K562 (cell line): Measurements from ENCODE around the gene TMC6. TPM values are rescaled to one million over a fixed set of nuclear protein-coding genes. Genes with fewer than 3 reads are reported as not detected.

Source experiments
- CEBPB ChIP-seq: fragments of 450-650 bp; IDR thresholded peaks from 2 replicates; pipeline ENCODE4 v1.6.1; 2016; ENCODE audit warnings: missing genetic modification characterization, missing compliant biosample characterization
- CTCFL ChIP-seq: IDR thresholded peaks from 2 replicates; pipeline ENCODE4 v1.6.1; 2011; ENCODE audit warnings: borderline replicate concordance, low read depth, mild to moderate bottlenecking, moderate library complexity, low read length; ENCODE audit not compliant: insufficient read depth, poor library complexity, severe bottlenecking
- FIP1L1 ChIP-seq: fragments of 200-400 bp; formaldehyde crosslinking; IDR thresholded peaks from 2 replicates; pipeline ENCODE4 v1.6.1; 2018; ENCODE audit warnings: mild to moderate bottlenecking, low read depth, low read length; ENCODE audit not compliant: poor library complexity, severe bottlenecking
- POLR2G ChIP-seq: fragments of 200-400 bp; formaldehyde crosslinking; IDR thresholded peaks from 2 replicates; pipeline ENCODE4 v1.6.1; 2017; ENCODE audit warnings: low read depth, mild to moderate bottlenecking, antibody characterized with exemption, low read length, moderate library complexity
- RBFOX2 ChIP-seq: fragments of 200-400 bp; formaldehyde crosslinking; IDR thresholded peaks from 2 replicates; pipeline ENCODE4 v1.6.1; 2017; ENCODE audit warnings: low read depth, mild to moderate bottlenecking, low read length, moderate library complexity
- RBM15 ChIP-seq: fragments of 200-400 bp; formaldehyde crosslinking; IDR thresholded peaks from 2 replicates; pipeline ENCODE4 v1.6.1; 2018; ENCODE audit warnings: mild to moderate bottlenecking, low read length, moderate library complexity; ENCODE audit not compliant: insufficient read depth
- RNF219 ChIP-seq: fragments of 250-450 bp; sonication (Bioruptor Pico); IDR thresholded peaks from 2 replicates; pipeline ENCODE4 v1.5.0; 2022; ENCODE audit warnings: mild to moderate bottlenecking
- STAT5B ChIP-seq: fragments of 250-450 bp; sonication (Bioruptor Pico); IDR thresholded peaks from 2 replicates; pipeline ENCODE4 v1.8.0; 2021; ENCODE audit warnings: mild to moderate bottlenecking, inconsistent platforms
- ZBTB40 ChIP-seq, 2 experiments: fragments of 450-650 bp in 1 of 2; sonication (generic) in 1 of 2; formaldehyde crosslinking in 1 of 2; IDR thresholded peaks; 2 replicates each; pipeline versions ENCODE4 v1.7.1 to v1.9.0; 2016 to 2022; ENCODE audit warnings: inconsistent platforms in 1 of 2, mild to moderate bottlenecking in 1 of 2, missing genetic modification reagents in 1 of 2
- ZKSCAN8 ChIP-seq: fragments of 200-800 bp; sonication (Bioruptor generic); IDR thresholded peaks from 2 replicates; pipeline ENCODE4 v1.6.1; 2016; ENCODE audit warnings: missing genetic modification characterization, missing compliant biosample characterization
- ZNF551 ChIP-seq: fragments of 250-450 bp; sonication (Bioruptor Pico); IDR thresholded peaks from 2 replicates; pipeline ENCODE4 v1.5.0; 2021; ENCODE audit warnings: mild to moderate bottlenecking, moderate library complexity
- ZNF764 ChIP-seq: fragments of 250-450 bp; sonication (Bioruptor Pico); IDR thresholded peaks from 2 replicates; pipeline ENCODE4 v1.4.0; 2020; ENCODE audit warnings: low read depth, mild to moderate bottlenecking, moderate library complexity
- ZNF79 ChIP-seq: fragments of 250-450 bp; sonication (Bioruptor Pico); IDR thresholded peaks from 2 replicates; pipeline ENCODE4 v1.4.0; 2020; ENCODE audit warnings: low read depth, mild to moderate bottlenecking, moderate library complexity
- polyA plus RNA-seq, 8 experiments: library from polyadenylated mRNA; depleted of rRNA in 4 of 8; stranded (reverse) in 5 of 8; unstranded in 3 of 8; fragments of >200 nt; fragmentation: Nextera tagmentation in 2 of 8; fragmentation: Illumina TruSeq in 1 of 8; extraction: Ambion mirVana in 2 of 8; extraction: Trizol in 1 of 8; gene quantifications; 2 replicates each; pipeline versions ENCODE4 v1.2.1 to v1.2.3, GENCODE V29; 2011 to 2014; ENCODE audit warnings: inconsistent platforms in 1 of 8, missing spikeins in 1 of 8
- total RNA-seq, 7 experiments: library from RNA; depleted of rRNA in 6 of 7; stranded (reverse); fragments of >200 nt in 6 of 7; fragmentation: Illumina TruSeq in 2 of 7; extraction: Trizol in 2 of 7; gene quantifications; 2 replicates each; pipeline versions ENCODE4 v1.2.1 to v1.2.3, GENCODE V29; 2011 to 2021; ENCODE audit warnings: low replicate concordance in 1 of 7

TMC6 gene
- total and polyA plus RNA-seq, 9 of the 15 experiments (the other 6 are each of a cell fraction or from before 2014, with no cell fraction given), result 4.1 to 351 (median 66.9) TPM

GRCh38 chr17:78111727-78112517, 16.6 kb downstream of the TMC6 start (continued):
- TF ChIP-seq ZBTB40 (IDR thresholded peaks at IDR 0.05), result no peak
- no peak for TF ChIP-seq ZBTB40 (CRISPR knock-in tag; IDR thresholded peaks at IDR 0.05)
- TF ChIP-seq ZNF79 (CRISPR knock-in tag), result no peak
- no peak for TF ChIP-seq STAT5B
- no peak for TF ChIP-seq ZNF764 (CRISPR knock-in tag)
- TF ChIP-seq RBFOX2, result peak; percentile 72
- peak; percentile 57 for TF ChIP-seq FIP1L1
- TF ChIP-seq ZKSCAN8 (CRISPR knock-in tag), result no peak
- no peak for TF ChIP-seq RBM15
- TF ChIP-seq ZNF551 (CRISPR knock-in tag), result no peak
- TF ChIP-seq RNF219 (CRISPR knock-in tag), result no peak
- TF ChIP-seq CTCFL, result no peak
- no peak for TF ChIP-seq CEBPB
- TF ChIP-seq POLR2G, result peak; percentile 88
